ENCODE results near the gene PDE8B. TPM values are rescaled to one million over a fixed set of nuclear protein-coding genes. Genes with fewer than 3 reads are reported as not detected.

The PDE8B gene
- total RNA-seq, 1 donor, result not detected

DNA sequence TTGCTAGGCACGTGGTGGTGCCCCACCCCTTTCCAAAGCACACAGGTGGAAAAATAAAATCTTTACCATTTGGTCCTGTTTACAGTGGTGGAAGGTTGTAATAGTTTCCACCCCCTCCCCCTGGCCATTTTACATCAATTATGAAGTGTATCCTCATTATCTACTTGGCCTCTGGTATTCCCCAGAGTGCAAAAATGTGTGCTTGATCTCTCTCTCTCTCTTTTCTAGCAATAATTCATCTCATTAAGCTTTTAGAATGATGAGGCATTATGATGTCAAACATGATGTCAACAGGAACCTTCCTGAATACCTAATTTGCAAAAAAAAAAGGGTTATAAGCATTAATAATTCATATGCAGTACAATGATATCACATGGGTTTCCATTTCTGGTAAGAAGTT is 3.1 kb downstream of the PDE8B start:
- TF ChIP-seq CTCF (IDR thresholded peaks at IDR 0.05; ENCODE audit: insufficient read depth, low read length), result no peak
- H3K4me3 ChIP-seq (ENCODE audit: low read depth, low read length), result no peak overlapping the region
- no peak for DNase-seq (ENCODE audit: low read depth)

DNA sequence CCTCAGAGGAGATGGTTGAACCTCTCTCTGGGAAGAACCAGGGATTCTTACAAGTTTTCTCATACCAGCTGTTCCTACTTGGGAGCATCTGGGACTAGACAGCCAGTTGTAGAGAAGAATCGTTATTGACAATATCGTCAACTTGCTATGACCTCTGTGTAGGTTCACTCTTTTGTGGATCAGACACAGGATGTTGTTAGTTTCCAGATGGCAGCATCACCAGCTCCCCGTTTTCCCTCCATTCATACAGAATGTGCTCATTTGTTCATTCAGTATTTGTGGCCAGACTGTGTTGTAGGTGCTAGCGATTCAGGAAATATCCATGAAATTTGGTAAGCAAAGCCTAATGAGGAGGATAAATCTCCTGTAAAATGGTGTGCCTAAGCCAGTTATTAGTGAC is 3.7 kb downstream of the PDE8B start:
- no peak for TF ChIP-seq CTCF (IDR thresholded peaks at IDR 0.05; ENCODE audit: insufficient read depth, low read length)
- no peak for DNase-seq (ENCODE audit: low read depth)
- H3K4me3 ChIP-seq (ENCODE audit: low read depth, low read length), result no peak overlapping the region

DNA sequence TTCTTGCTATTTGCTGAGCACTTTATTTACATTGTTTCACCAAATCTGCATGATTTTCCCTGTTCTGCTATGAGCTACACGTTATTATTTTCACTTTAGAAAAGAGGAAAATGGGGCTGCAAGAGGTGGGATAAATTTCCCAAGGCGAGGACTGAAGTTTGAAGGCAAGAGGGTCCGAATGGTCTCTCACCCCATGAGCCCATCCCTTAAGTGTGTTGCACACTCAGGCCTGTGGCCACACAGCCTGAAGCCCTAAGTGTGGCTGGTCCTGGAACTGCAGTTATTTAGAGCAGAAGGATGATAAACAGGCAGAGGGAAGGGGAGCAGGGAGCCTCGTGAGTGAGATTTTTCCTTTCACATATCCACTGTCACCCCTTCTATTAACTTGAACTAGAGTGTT is 7.8 kb downstream of the PDE8B start:
- no peak for DNase-seq (ENCODE audit: low read depth)
- no peak for TF ChIP-seq CTCF (IDR thresholded peaks at IDR 0.05; ENCODE audit: insufficient read depth, low read length)
- no peak overlapping the region for H3K4me3 ChIP-seq (ENCODE audit: low read depth, low read length)

GRCh38 chr5:77221115-77221514 is 10.6 kb downstream of the PDE8B start:
- no peak overlapping the region for H3K4me3 ChIP-seq (ENCODE audit: low read depth, low read length)
- TF ChIP-seq CTCF (IDR thresholded peaks at IDR 0.05; ENCODE audit: insufficient read depth, low read length), result no peak
- DNase-seq (ENCODE audit: low read depth), result no peak

- TF ChIP-seq CTCF (IDR thresholded peaks at IDR 0.05; ENCODE audit: insufficient read depth, low read length), result no peak
- no peak for DNase-seq (ENCODE audit: low read depth)
- no peak overlapping the region for H3K4me3 ChIP-seq (ENCODE audit: low read depth, low read length)
Observed at GRCh38 chr5:77222722-77223121, 12.2 kb downstream of the PDE8B start.

DNA sequence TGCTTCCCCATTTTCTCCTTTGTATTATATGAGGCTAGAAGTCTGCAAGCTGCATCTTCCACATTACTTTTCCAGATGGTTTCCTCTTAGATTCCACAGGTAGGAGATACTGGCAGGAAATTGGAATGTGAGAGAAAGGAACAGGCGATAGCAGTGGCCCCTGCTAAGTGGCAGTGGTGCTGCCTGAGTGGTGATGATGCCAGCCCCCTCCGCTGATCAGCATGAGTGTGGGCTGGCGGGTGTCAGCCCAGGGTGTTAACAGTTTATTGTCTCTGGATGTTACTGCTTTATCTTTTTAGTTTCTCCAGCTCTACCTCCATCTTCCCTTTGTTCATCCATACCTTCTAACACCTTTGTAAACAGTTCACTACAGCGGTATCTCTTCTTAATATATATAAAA is 13.2 kb downstream of the PDE8B start:
- H3K4me3 ChIP-seq (ENCODE audit: low read depth, low read length), result no peak overlapping the region
- DNase-seq (ENCODE audit: low read depth), result no peak
- TF ChIP-seq CTCF (IDR thresholded peaks at IDR 0.05; ENCODE audit: insufficient read depth, low read length), result no peak

DNA sequence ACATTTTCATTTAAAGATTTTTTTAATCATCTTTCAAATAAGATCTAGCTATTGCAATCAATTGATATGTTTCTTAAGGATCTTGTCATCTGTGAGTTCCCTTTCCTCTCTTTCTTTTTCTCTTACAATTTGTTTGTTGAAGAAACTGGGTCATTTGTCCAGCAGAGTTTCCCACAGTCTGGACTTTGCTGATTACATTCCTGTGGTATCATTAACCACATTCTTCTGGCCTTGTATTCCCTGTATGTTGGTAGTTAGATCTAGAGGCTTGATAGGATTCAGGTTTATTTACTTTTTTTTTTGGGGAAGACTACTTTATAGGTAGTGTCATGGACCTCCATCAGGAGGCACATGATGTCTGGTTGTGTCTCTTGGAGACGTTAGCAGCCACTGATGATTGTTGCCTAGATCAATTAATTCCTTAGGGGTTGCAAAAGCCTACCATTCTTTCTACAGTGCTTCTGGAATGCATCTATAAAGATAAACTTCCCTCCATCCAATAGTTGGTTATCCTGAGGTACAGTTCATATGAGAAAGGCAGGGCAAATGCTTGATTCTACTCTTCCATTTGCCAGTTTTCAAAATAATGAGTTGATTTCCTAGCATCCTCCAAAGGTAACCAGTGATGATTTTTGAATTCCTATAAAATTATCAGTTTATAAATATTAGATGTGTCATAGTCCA is 14.3 kb downstream of the PDE8B start:
- TF ChIP-seq CTCF (IDR thresholded peaks at IDR 0.05; ENCODE audit: insufficient read depth, low read length), result no peak
- no peak overlapping the region for H3K4me3 ChIP-seq (ENCODE audit: low read depth, low read length)
- DNase-seq (ENCODE audit: low read depth), result no peak

Measured in fibroblast of the aortic adventitia (primary cell).